K562 (cell line): Measurements from ENCODE around the gene RERG. TPM values are rescaled to one million over a fixed set of nuclear protein-coding genes. Genes with fewer than 3 reads are reported as not detected.

Experiments used
- ATAC-seq: fragments of 200-7000 bp; cut with Tn5 transposase; 3 replicates; pipeline ENCODE4 v1.9.1; 2020; ENCODE audit warnings: moderate library complexity
- BruUV-seq: library from RNA; stranded (reverse); fragments of 400-500 nt; replicated peaks from 2 replicates; lab custom pipeline; 2021; lab: Mats Ljungman, UMichigan
- CTCF ChIA-PET: fragments of 300-600 bp; formaldehyde crosslinking; extraction: SDS; loops from one replicate; lab custom pipeline; 2021; ENCODE audit warnings: low intra/inter-chr PET ratio; lab: Yijun Ruan, JAX
- POLR2A ChIA-PET: fragments of 300-600, 350-650 bp; sonication (Branson Sonifier 250); formaldehyde crosslinking; extraction: SDS; loops from one replicate; lab custom pipeline; 2021; ENCODE audit warnings: antibody characterized with exemption, inconsistent platforms; lab: Yijun Ruan, JAX
- DNase-seq, 4 experiments: peaks; one replicate each; pipeline versions ENCODE4 v3.0.0 to v3.0.0-alpha.2; 2011 to 2018; ENCODE audit warnings: low spot score in 3 of 4, mixed read lengths in 3 of 4; ENCODE audit errors: extremely low read depth in 1 of 4
- FAIRE-seq: peaks from 2 replicates; lab custom pipeline; 2011; peaks lifted over from hg19 to GRCh38; lab: Jason Lieb, UNC
- H2AFZ ChIP-seq: 2 replicates; pipeline ENCODE4 v1.6.0; 2011; ENCODE audit warnings: low read depth, low read length, control low read depth, inconsistent platforms
- H3K27ac ChIP-seq: fragments of 200-600 bp; 3 replicates; pipeline ENCODE4 v1.8.0; 2011; ENCODE audit warnings: low read depth, mild to moderate bottlenecking, control low read depth, inconsistent platforms, low read length, moderate library complexity, mixed read lengths; ENCODE audit errors: extremely low read depth
- H3K27me3 ChIP-seq, 2 experiments: fragments of 300-600 bp in 1 of 2; 2 replicates in 1 of 2; 3 replicates in 1 of 2; pipeline versions ENCODE4 v1.6.0 to v1.8.0; 2011; ENCODE audit warnings: inconsistent platforms in 2 of 2, low read length in 2 of 2, mild to moderate bottlenecking in 1 of 2, mixed read lengths in 1 of 2, moderate library complexity in 1 of 2; ENCODE audit not compliant: control insufficient read depth in 2 of 2, insufficient read depth in 2 of 2
- H3K36me3 ChIP-seq: fragments of 300-600 bp; 3 replicates; pipeline ENCODE4 v1.8.0; 2011; ENCODE audit warnings: mild to moderate bottlenecking, low read length, inconsistent platforms; ENCODE audit not compliant: control insufficient read depth, insufficient read depth
- H3K4me1 ChIP-seq, 2 experiments: fragments of 200-600 bp in 1 of 2; replicated peaks in 1 of 2; 2 replicates in 1 of 2; 3 replicates in 1 of 2; pipeline versions ENCODE4 v1.5.1 to v1.8.0; 2011; ENCODE audit warnings: inconsistent platforms in 2 of 2, low read length in 2 of 2, mild to moderate bottlenecking in 1 of 2, mixed read lengths in 1 of 2, moderate library complexity in 1 of 2; ENCODE audit not compliant: control insufficient read depth in 2 of 2, insufficient read depth in 2 of 2
- H3K4me2 ChIP-seq: 2 replicates; pipeline ENCODE4 v1.6.1; 2011; ENCODE audit warnings: low read length, control low read depth, inconsistent platforms, mixed read lengths; ENCODE audit not compliant: insufficient read depth
- H3K4me3 ChIP-seq: fragments of 200-600 bp; sonication (generic), shearing (Covaris generic); 2 replicates; pipeline ENCODE4 v1.5.1; 2016; ENCODE audit warnings: control low read depth, inconsistent platforms
- H3K79me2 ChIP-seq: fragments of 200-600 bp; 3 replicates; pipeline ENCODE4 v1.8.0; 2011; ENCODE audit warnings: low read length, inconsistent platforms; ENCODE audit not compliant: control insufficient read depth, insufficient read depth
- H3K9ac ChIP-seq, 2 experiments: 2 replicates each; pipeline versions ENCODE4 v1.6.0 to v1.6.1; 2011; ENCODE audit warnings: low read depth in 2 of 2, low read length in 2 of 2, control low read depth in 1 of 2, inconsistent platforms in 1 of 2, mild to moderate bottlenecking in 1 of 2, mixed read lengths in 1 of 2; ENCODE audit not compliant: insufficient read depth in 1 of 2
- H3K9me1 ChIP-seq: one replicate; pipeline ENCODE4 v1.6.0; 2011; ENCODE audit warnings: inconsistent platforms, mild to moderate bottlenecking, low read length, moderate library complexity; ENCODE audit not compliant: control insufficient read depth, insufficient read depth
- H3K9me3 ChIP-seq: replicated peaks from 2 replicates; pipeline ENCODE4 v1.5.1; 2011; ENCODE audit warnings: low read depth, low read length, inconsistent platforms; ENCODE audit not compliant: control insufficient read depth, insufficient read depth
- H4K20me1 ChIP-seq: replicated peaks from 2 replicates; pipeline ENCODE4 v1.6.1; 2011; ENCODE audit warnings: low read length, inconsistent platforms, mixed read lengths; ENCODE audit not compliant: control insufficient read depth, insufficient read depth
- ZNF318 ChIP-seq, 2 experiments: fragments of 450-650 bp; IDR thresholded peaks; 2 replicates each; pipeline ENCODE4 v1.6.1; 2016; ENCODE audit warnings: mild to moderate bottlenecking in 2 of 2, borderline replicate concordance in 1 of 2, low read depth in 1 of 2, moderate library complexity in 1 of 2
- WGBS: fragments of 100-300 bp; shearing (Covaris generic); methylation state at CpG from one replicate; pipeline ENCODE4 v1.1.6; 2016; ENCODE audit warnings: low coverage, mixed read lengths; ENCODE audit not compliant: insufficient coverage; ENCODE audit errors: missing lambda C conversion rate; 5-methylcytosine and 5-hydroxymethylcytosine counted together
- in situ Hi-C: fragments of 300-500 bp; cut with MboI; formaldehyde crosslinking; loops from 4 replicates; pipeline ENCODE4 v1.15.0; 2018; ENCODE audit warnings: inconsistent platforms, mixed read lengths
- intact Hi-C: fragments of 100-400 bp; cut with micrococcal nuclease; formaldehyde crosslinking; loops from 2 replicates; pipeline ENCODE4 v1.14.2; 2022
- polyA plus RNA-seq, 8 experiments: library from polyadenylated mRNA; depleted of rRNA in 4 of 8; stranded (reverse) in 5 of 8; unstranded in 3 of 8; fragments of >200 nt; fragmentation: Nextera tagmentation in 2 of 8; fragmentation: Illumina TruSeq in 1 of 8; extraction: Ambion mirVana in 2 of 8; extraction: Trizol in 1 of 8; gene quantifications; 2 replicates each; pipeline versions ENCODE4 v1.2.1 to v1.2.3, GENCODE V29; 2011 to 2014; ENCODE audit warnings: inconsistent platforms in 1 of 8, missing spikeins in 1 of 8
- total RNA-seq, 7 experiments: library from RNA; depleted of rRNA in 6 of 7; stranded (reverse); fragments of >200 nt in 6 of 7; fragmentation: Illumina TruSeq in 2 of 7; extraction: Trizol in 2 of 7; gene quantifications; 2 replicates each; pipeline versions ENCODE4 v1.2.1 to v1.2.3, GENCODE V29; 2011 to 2021; ENCODE audit warnings: low replicate concordance in 1 of 7

The RERG gene
- total and polyA plus RNA-seq, 9 of the 15 experiments (the other 6 are each of a cell fraction or from before 2014, with no cell fraction given) = 2.2 to 7.3 (median 3.0) TPM

- no peak for TF ChIP-seq ZNF318 (IDR thresholded peaks at IDR 0.05; ENCODE audit: borderline replicate concordance in 1 of 2, low read depth in 1 of 2)
- TF ChIP-seq, all 486 proteins: peak for 0
- 5% methylated on average over 4 of the region's 4 CpGs for WGBS
- H4K20me1 ChIP-seq = no peaks in the 10 kb centered on the region
- peak in 1 of 4 experiments; percentile 1 for DNase-seq
- H3K4me3 ChIP-seq = no peak overlapping the region
- H3K9me1 ChIP-seq = no peaks in the 10 kb centered on the region
- H3K79me2 ChIP-seq = no peaks in the 10 kb centered on the region
- peak; percentile 38; the same call in 1 of the 3 replicates for ATAC-seq
- CTCF ChIA-PET = no interaction called here
- no peaks in the 10 kb centered on the region for H3K4me1 ChIP-seq
- no peak overlapping the region for H3K9ac ChIP-seq
- in situ Hi-C loops (no loop called here), intact Hi-C loops (no loop called here)
- POLR2A ChIA-PET = no interaction called here
- no peak for FAIRE-seq
- H3K4me2 ChIP-seq = no peak overlapping the region
- H3K27ac ChIP-seq = no peak overlapping the region
- H3K36me3 ChIP-seq = no peaks in the 10 kb centered on the region
- H3K9me3 ChIP-seq = no peaks in the 10 kb centered on the region
- BruUV-seq = no TSS peak
- no peak overlapping the region for H2AFZ ChIP-seq
- H3K27me3 ChIP-seq = no peaks in the 10 kb centered on the region
These were observed 98.9 kb downstream of the RERG start for GRCh38 chr12:15122344-15122743.
